Measurements from ENCODE around the gene FAM168A. TPM values are rescaled to one million over a fixed set of nuclear protein-coding genes. Genes with fewer than 3 reads are reported as not detected.
A peak's percentile ranks its signal among the peaks of the same experiment; 100 is the strongest.

The FAM168A gene, protein sequence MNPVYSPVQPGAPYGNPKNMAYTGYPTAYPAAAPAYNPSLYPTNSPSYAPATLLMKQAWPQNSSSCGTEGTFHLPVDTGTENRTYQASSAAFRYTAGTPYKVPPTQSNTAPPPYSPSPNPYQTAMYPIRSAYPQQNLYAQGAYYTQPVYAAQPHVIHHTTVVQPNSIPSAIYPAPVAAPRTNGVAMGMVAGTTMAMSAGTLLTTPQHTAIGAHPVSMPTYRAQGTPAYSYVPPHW
- polyA plus RNA-seq, result 11.8 to 15.2 TPM (median 13.5 TPM) in 3 replicates
- polyA plus RNA-seq (2011; ENCODE audit: low read depth), result 4.3 TPM
- 11.3 and 11.4 TPM in 2 replicates for polyA plus RNA-seq (2011; cell fraction: cytosol; rRNA removed)
- polyA plus RNA-seq (2011; cell fraction: nucleus; rRNA removed), result 24.7 and 30.1 TPM in 2 replicates
- 6.5 and 14.6 TPM in 2 replicates for polyA plus RNA-seq (2012; ENCODE audit: low replicate concordance)
- 24.5 to 45.5 TPM (median 32.6 TPM) in 3 replicates for polyA minus RNA-seq
- 13.6 TPM for polyA minus RNA-seq (2011; cell fraction: cytosol; rRNA and poly(A)+ RNA removed)
- polyA minus RNA-seq (2011; cell fraction: nucleus; rRNA and poly(A)+ RNA removed), result 22.5 and 36.6 TPM in 2 replicates

- peak within 1 kb of the TSS; percentile 89 for H3K4me2 ChIP-seq (ENCODE audit: control insufficient read depth, extremely low read depth, insufficient read depth, low read depth, low read length)
- H3K4me3 ChIP-seq (ENCODE audit: control insufficient read depth in 2 of 3, extremely low read depth in 1 of 3, insufficient read depth in 2 of 3, low read depth in 1 of 3, low read length in 3 of 3), result peak within 1 kb of the TSS; percentile 74 to 92 (median 89)
- H3K9me1 ChIP-seq (ENCODE audit: control insufficient read depth, extremely low read depth, insufficient read depth, low read length), result no peaks in the 10 kb centered on the region
- H3K36me3 ChIP-seq (ENCODE audit: control insufficient read depth in 2 of 2, extremely low read depth in 1 of 2, insufficient read depth in 2 of 2, low read length in 2 of 2), result no peaks in the 10 kb centered on the region
- peak within 1 kb of the TSS; percentile 97 for H2AFZ ChIP-seq (ENCODE audit: control insufficient read depth, low read length)
- no peaks in the 10 kb centered on the region for H3K9me3 ChIP-seq (ENCODE audit: control insufficient read depth, low read depth, low read length)
- H4K20me1 ChIP-seq (ENCODE audit: control insufficient read depth, extremely low read depth, insufficient read depth, low read length), result no peaks in the 10 kb centered on the region
- peaks cover 27% of the 10 kb centered on the region for H3K79me2 ChIP-seq (ENCODE audit: control insufficient read depth, insufficient read depth, low read length)
- H3K27me3 ChIP-seq (ENCODE audit: control insufficient read depth, extremely low read depth, insufficient read depth, low read length), result no peaks in the 10 kb centered on the region
- TF ChIP-seq, protein P1, sequence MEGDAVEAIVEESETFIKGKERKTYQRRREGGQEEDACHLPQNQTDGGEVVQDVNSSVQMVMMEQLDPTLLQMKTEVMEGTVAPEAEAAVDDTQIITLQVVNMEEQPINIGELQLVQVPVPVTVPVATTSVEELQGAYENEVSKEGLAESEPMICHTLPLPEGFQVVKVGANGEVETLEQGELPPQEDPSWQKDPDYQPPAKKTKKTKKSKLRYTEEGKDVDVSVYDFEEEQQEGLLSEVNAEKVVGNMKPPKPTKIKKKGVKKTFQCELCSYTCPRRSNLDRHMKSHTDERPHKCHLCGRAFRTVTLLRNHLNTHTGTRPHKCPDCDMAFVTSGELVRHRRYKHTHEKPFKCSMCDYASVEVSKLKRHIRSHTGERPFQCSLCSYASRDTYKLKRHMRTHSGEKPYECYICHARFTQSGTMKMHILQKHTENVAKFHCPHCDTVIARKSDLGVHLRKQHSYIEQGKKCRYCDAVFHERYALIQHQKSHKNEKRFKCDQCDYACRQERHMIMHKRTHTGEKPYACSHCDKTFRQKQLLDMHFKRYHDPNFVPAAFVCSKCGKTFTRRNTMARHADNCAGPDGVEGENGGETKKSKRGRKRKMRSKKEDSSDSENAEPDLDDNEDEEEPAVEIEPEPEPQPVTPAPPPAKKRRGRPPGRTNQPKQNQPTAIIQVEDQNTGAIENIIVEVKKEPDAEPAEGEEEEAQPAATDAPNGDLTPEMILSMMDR (optimal IDR thresholded peaks at IDR 0.05 in 1 of 3, IDR thresholded peaks at IDR 0.05 in 1 of 3, conservative IDR thresholded peaks at IDR 0.05 in 1 of 3; ENCODE audit: extremely low read depth in 1 of 3, insufficient read depth in 2 of 3, low read length in 3 of 3), result peak in 1 of 3 experiments; percentile 22
- no peak for TF ChIP-seq EZH2 (IDR thresholded peaks at IDR 0.05; ENCODE audit: low read length)
- H3K9ac ChIP-seq (ENCODE audit: control insufficient read depth, extremely low read depth, insufficient read depth, low read length), result peak within 1 kb of the TSS; percentile 73
- peak within 1 kb of the TSS; percentile 59 for H3K27ac ChIP-seq (ENCODE audit: control insufficient read depth, insufficient read depth, low read length)
- dilution Hi-C loops (cut with MboI; ENCODE audit: extremely low pct_ligation_motif_present, low sequenced_read_pairs), result no loop called here
- peak; percentile 74 for FAIRE-seq
- peaks cover 11% of the 10 kb centered on the region for H3K4me1 ChIP-seq (ENCODE audit: control insufficient read depth, extremely low read depth, insufficient read depth, low read length)
- DNase-seq (ENCODE audit: low read depth, low spot score), result peak; percentile 80
Observed at GRCh38 chr11:73597956-73598718, at the start of gene FAM168A. FAM168A (minus strand) TSS chr11:73598112; CDS start chr11:73468474, 129,638 bp downstream.

DNA sequence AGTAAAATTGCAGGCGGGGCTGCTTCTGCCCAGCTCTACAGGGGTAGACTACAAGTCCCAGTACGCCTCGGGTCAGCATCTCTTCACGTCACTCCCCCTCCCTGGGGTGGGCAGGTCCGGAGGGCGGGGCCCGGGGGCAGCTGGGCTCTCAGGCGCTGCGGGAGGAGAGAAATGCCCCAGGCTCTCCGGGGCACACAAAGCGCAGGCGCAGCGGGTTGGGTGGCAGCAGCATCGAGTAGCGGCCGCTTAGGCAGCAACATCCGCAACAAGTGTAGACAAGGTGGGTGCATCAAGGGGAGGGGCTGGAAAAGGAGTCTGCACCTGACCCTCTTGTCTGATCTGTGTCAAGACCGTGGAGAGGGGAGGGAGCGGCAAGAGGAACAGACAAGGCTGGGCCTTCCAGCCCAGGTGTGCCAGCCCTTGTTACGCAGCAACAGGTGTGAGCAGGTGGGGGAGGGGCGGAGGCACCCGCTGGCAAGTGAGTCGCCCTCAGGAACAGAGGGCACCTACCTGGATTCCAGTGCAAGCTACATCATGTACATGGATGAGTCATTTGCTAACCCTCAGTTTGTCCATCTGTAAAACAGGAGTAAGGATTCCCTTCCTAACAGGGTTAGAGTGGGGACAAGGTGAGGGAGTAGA lies 49.7 kb upstream of the FAM168A start:
- Histone ChIP-seq H3K4me3 (ENCODE audit: control insufficient read depth in 2 of 3, extremely low read depth in 1 of 3, insufficient read depth in 2 of 3, low read depth in 1 of 3, low read length in 3 of 3) (no peak overlapping the region), H3K9ac (ENCODE audit: control insufficient read depth, extremely low read depth, insufficient read depth, low read length) (no peak overlapping the region), H3K36me3 (ENCODE audit: control insufficient read depth in 2 of 2, extremely low read depth in 1 of 2, insufficient read depth in 2 of 2, low read length in 2 of 2) (no peaks in the 10 kb centered on the region), H3K4me1 (ENCODE audit: control insufficient read depth, extremely low read depth, insufficient read depth, low read length) (peaks cover 14% of the 10 kb centered on the region), H3K27ac (ENCODE audit: control insufficient read depth, insufficient read depth, low read length) (no peak overlapping the region), H3K27me3 (ENCODE audit: control insufficient read depth, extremely low read depth, insufficient read depth, low read length) (peaks cover 29% of the 10 kb centered on the region), H3K9me1 (ENCODE audit: control insufficient read depth, extremely low read depth, insufficient read depth, low read length) (no peaks in the 10 kb centered on the region), H4K20me1 (ENCODE audit: control insufficient read depth, extremely low read depth, insufficient read depth, low read length) (no peaks in the 10 kb centered on the region), H3K79me2 (ENCODE audit: control insufficient read depth, insufficient read depth, low read length) (no peaks in the 10 kb centered on the region), H3K4me2 (ENCODE audit: control insufficient read depth, extremely low read depth, insufficient read depth, low read depth, low read length) (peak overlapping the region; percentile 55), H3K9me3 (ENCODE audit: control insufficient read depth, low read depth, low read length) (no peaks in the 10 kb centered on the region), H2AFZ (ENCODE audit: control insufficient read depth, low read length) (no peak overlapping the region)
- DNase-seq (ENCODE audit: low read depth, low spot score), result peak; percentile 77
- dilution Hi-C loops (cut with MboI; ENCODE audit: extremely low pct_ligation_motif_present, low sequenced_read_pairs), result no loop called here
- no peak for FAIRE-seq
- no peak for TF ChIP-seq EZH2 (IDR thresholded peaks at IDR 0.05; ENCODE audit: low read length)
- TF ChIP-seq, protein P1 (optimal IDR thresholded peaks at IDR 0.05 in 1 of 3, IDR thresholded peaks at IDR 0.05 in 1 of 3, conservative IDR thresholded peaks at IDR 0.05 in 1 of 3; ENCODE audit: extremely low read depth in 1 of 3, insufficient read depth in 2 of 3, low read length in 3 of 3), result no peak

All from keratinocyte (primary cell).